Measurements from ENCODE around the gene UGT1A5.

UGT1A5 gene

DNA sequence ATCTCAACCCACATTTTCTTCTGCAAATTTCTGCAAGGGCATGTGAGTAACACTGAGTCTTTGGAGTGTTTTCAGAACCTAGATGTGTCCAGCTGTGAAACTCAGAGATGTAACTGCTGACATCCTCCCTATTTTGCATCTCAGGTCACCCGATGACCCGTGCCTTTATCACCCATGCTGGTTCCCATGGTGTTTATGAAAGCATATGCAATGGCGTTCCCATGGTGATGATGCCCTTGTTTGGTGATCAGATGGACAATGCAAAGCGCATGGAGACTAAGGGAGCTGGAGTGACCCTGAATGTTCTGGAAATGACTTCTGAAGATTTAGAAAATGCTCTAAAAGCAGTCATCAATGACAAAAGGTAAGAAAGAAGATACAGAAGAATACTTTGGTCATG is 55.4 kb downstream of the UGT1A5 start:
- H3K4me3 ChIP-seq (ENCODE audit: low read depth, low read length): no peak overlapping the region
- no peak for TF ChIP-seq CTCF (IDR thresholded peaks at IDR 0.05; ENCODE audit: control insufficient read depth, extremely low read depth, insufficient read depth)
- no peak for DNase-seq (ENCODE audit: low read depth)

DNA sequence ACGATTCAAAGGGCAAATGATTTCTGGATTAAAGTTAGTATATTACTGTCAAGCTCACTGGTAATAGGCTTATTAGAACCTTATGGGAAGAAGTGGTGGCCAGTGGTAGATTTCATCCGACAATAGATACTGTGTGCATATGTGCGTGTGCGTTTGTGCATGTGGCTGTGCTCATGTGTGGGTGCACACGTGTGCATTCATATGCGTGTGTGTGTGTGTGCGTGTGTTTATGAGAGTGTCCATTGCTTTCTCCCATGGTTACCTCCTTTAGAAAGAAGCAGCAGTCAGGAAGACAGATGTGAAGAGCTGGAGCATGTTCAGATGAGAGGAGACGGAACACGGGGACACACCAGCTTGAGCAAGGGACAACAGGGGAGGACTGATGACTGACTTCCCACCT is 56.6 kb downstream of the UGT1A5 start:
- DNase-seq (ENCODE audit: low read depth): no peak
- no peak overlapping the region for H3K4me3 ChIP-seq (ENCODE audit: low read depth, low read length)
- no peak for TF ChIP-seq CTCF (IDR thresholded peaks at IDR 0.05; ENCODE audit: control insufficient read depth, extremely low read depth, insufficient read depth)

DNA sequence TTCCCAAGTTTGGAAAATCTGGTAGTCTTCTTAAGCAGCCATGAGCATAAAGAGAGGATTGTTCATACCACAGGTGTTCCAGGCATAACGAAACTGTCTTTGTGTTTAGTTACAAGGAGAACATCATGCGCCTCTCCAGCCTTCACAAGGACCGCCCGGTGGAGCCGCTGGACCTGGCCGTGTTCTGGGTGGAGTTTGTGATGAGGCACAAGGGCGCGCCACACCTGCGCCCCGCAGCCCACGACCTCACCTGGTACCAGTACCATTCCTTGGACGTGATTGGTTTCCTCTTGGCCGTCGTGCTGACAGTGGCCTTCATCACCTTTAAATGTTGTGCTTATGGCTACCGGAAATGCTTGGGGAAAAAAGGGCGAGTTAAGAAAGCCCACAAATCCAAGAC is 59.4 kb downstream of the UGT1A5 start:
- H3K4me3 ChIP-seq (ENCODE audit: low read depth, low read length): no peak overlapping the region
- TF ChIP-seq CTCF (IDR thresholded peaks at IDR 0.05; ENCODE audit: control insufficient read depth, extremely low read depth, insufficient read depth): no peak
- DNase-seq (ENCODE audit: low read depth): no peak

- H3K4me3 ChIP-seq (ENCODE audit: low read depth, low read length): no peak overlapping the region
- TF ChIP-seq CTCF (IDR thresholded peaks at IDR 0.05; ENCODE audit: control insufficient read depth, extremely low read depth, insufficient read depth): peak; percentile 49
- DNase-seq (ENCODE audit: low read depth): no peak
These were observed 59.9 kb downstream of the UGT1A5 start for GRCh38 chr2:233772583-233772982.

GRCh38 chr2:233773854-233774253 is 61.1 kb downstream of the UGT1A5 start:
- DNase-seq (ENCODE audit: low read depth): no peak
- TF ChIP-seq CTCF (IDR thresholded peaks at IDR 0.05; ENCODE audit: control insufficient read depth, extremely low read depth, insufficient read depth): no peak
- no peak overlapping the region for H3K4me3 ChIP-seq (ENCODE audit: low read depth, low read length)

DNA sequence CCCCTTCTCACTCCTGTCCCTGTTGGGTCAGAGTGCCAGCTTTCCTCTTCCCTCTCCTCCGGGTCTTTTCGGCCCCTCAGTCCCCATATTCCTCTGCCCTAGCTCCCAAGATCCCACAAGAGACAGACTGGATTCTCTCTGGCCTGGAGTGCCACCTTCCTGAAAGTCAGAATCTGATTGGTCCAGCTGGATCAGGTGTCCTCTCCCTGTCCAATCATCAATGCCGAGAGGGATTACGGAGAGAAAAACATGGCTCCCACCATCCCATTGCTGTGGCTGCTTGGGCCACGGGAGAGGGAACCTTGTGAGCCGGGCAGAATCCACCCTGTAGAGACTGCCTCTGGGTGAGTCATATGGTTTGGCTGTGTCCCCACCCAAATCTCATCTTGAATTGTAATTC is 62.7 kb downstream of the UGT1A5 start:
- DNase-seq (ENCODE audit: low read depth): no peak
- H3K4me3 ChIP-seq (ENCODE audit: low read depth, low read length): no peak overlapping the region
- TF ChIP-seq CTCF (IDR thresholded peaks at IDR 0.05; ENCODE audit: control insufficient read depth, extremely low read depth, insufficient read depth): no peak

DNA sequence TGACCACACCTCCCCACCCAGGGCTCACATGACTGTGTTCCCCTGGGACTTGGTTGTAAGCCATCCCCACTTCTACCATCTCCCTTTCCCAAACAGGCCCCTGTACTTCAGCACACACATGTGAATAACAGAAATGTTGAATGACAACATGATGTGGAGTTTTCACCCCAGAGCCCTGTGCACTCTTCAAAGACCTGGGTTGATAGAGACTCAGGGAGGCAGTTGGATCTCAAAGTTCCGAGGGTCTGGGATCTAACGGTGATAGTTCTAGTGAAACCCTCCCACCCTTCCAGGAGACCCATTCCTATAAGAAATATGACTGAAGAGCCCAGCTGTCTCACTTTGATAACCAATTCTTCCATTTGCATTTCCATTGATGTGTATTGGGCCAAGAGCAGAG is 65.3 kb downstream of the UGT1A5 start, which contains the start of gene MROH2A:
MROH2A (plus strand) TSS at position 301 of the 400 bp plus-strand sequence. CDS start 1,029 bp downstream, outside the sequence.
- no peak for TF ChIP-seq CTCF (IDR thresholded peaks at IDR 0.05; ENCODE audit: control insufficient read depth, extremely low read depth, insufficient read depth)
- no peak for DNase-seq (ENCODE audit: low read depth)
- H3K4me3 ChIP-seq (ENCODE audit: low read depth, low read length): no peak within 1 kb of the TSS

Data from LNCaP clone FGC (cell line).